Stimulated activated CD4-positive, alpha-beta T cell treated with anti-CD3 and anti-CD28 coated beads, Interleukin-4, amount 100 ng/mL, for 4 hours (primary cell): ENCODE measurements around the gene COL18A1.

Source experiments
- DNase-seq, 2 experiments: peaks; one replicate each; pipeline ENCODE4 v3.0.0-alpha.2; 2020

COL18A1 gene

GRCh38 chr21:45415188-45415942 lies 10.4 kb downstream of the COL18A1 start:
- no peak for DNase-seq

- no peak for DNase-seq
These were observed 11.1 kb downstream of the COL18A1 start for GRCh38 chr21:45415943-45416611.

DNA sequence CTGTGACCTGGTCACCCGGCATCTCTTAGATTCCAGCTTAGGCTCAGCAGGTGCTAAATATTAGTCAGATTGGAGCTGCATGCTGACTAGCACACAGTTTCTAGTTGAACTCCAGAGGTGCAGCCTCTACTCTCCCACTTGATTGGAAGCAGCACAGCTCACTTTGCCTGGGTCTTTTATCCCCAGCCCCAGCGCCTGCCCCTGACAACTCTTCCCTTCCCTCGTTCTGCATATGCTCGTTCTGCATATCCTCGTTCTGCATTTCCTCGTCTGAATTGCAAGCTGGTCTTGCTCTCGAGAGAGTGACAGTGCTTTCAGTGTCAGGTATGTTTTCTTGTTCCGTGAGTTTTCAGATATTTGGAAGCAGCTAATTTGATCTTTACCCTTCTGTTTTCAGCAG lies 11.7 kb downstream of the COL18A1 start:
- no peak for DNase-seq

DNA sequence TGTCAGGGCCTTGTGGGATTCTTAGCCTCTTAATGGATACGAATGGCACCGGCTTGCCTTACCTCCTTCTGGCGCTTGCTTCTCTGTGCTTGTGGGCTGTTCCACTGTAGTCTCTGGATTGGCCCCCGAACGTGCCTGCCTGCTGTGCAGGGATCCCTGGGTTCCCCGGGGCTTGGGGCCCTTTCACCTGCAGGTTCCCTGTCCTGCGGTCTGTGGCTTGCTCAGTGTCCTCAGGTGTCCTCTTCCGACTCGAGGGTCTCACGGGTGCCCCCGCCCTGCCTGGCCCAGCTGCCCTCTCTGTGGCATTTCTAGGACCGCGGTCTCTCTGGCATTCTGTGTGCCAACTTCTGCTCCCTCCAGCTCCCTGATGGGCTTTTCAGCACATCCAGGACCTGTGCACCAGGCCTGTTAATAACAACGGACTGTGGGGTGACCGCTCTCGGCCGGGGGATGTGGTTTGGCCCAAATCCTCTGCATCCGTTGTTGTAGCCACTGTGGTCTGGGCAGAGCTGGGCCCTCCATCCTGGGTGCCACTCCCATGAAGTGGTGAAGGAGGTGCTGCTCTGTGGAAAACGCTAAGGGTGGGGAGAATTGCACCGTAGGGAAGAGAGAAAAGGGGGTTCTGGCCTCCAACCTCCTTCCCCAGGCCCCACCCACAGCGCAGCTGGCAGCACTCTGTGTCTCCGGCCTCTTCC lies 12.4 kb downstream of the COL18A1 start:
- no peak for DNase-seq

DNA sequence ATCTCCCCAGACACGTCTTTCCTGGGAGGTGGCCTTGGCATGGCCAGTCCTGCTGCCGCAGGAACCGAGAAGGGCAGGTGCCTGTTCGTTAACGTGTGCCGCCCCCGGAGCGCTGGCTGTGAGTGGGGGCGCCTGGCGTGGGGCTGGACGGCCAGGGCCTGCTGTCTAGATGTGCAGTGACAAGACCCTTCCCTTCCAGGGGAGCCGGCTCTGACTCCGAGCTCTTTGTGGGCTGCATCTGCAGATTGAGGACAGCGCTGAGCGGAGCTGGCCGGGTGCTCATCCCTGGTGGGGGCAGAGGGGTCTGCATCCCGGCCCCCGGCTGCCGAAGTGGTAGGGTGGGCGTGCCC lies 13.0 kb downstream of the COL18A1 start:
- no peak for DNase-seq

GRCh38 chr21:45418301-45419071 lies 13.5 kb downstream of the COL18A1 start:
- no peak for DNase-seq

DNA sequence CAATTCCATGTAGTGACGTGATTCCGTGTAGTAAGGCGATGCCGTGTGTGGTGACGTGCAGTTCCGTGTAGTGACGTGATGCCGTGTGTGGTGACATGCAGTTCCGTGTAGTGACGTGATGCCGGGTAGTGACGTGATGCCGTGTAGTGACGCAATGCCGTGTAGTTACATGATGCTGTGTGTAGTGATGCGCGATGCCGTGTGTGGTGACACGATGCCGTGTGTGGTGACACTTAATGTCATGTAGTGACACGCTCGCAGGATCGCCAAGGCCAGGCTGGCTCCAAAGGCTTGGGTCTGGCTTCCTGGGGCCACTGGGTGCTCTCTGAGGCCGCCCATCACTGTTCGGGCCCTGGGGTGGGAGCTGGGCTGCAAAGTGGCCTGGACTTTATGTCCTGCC lies 14.2 kb downstream of the COL18A1 start:
- no peak for DNase-seq

DNA sequence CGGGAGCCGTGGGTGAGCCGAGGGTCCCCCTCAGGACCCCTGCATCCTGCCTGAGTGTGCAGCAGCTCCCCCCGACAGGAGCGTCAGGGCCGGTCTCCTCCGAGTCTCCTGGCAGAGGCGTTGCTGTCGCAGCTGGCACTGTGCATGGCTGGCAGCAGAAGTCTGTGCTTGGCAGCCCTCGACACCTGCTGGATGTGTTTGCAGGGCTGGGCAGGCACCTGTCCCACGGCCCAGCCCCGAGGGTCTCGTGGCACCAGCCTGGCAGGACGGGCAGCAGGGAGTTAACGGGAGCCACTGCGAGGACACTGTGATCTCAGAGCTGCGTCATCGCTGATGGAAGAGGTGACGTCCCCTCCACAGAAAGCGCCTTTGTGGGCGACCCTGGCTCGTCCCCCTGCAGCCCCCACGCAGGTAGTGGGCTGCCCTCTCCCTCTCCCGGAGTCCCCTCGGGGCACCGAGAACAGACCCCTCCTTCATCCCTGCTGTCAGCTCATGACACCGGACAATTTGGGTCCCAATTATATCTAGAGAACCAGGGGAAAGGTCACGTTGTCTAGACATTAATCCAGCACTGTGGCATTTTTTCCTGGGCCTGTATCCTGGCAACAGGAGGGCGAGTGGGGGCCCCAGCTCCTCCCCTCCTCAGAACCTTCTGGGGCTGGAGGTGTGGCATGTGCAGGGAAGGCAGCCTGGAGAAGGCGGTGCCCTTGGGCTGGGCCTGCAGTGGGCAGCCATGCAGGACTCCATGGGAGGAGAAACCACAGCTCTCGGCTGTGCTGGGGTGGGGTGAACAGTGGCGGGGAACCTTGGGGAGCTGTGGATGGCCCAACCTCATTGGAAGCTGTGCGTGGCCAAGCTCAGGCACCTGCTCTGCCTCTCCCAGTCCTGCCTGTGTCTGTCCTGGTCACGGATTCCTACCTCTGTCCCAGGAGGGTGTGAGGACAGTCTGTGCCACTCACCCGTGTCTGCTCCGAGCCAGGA lies 15.4 kb downstream of the COL18A1 start:
- no peak for DNase-seq

DNA sequence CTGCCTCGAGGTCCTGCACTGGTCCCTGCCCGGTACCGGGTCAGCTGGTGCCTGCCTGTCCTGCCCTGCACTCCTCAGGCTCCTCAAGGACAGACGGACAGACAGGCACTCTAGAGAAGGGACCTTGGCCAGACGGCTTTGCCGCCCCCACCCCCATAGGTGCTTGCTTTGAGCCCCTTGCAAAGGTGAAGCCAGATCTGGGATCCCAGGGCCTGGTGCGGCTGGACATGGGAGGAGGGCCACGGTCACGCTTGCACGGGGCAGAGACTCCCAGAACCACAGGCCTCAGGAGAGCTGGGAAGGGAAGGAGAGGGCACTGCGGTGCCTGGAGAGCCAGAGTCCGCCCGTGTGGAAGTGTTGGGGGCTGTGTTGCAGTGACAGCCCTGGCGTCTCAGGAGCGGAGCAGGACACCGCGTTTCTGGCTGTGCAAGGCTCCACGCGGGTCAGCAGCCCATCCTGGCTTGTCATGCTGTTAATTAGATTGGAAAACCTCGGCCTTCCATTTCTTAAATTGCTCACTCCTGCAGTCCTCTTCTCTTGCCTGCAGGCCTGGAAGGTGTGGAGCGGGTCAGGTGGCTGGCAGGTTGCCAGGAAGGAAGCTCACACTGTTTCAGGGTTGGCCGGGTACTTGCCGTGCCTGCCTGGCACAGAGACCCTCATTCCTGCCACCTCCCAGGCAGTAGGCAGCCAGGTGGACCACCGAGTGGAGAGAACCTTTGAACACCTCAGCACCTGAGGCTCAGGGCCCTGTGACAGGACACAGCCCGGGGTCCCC lies 16.3 kb downstream of the COL18A1 start:
- no peak for DNase-seq

GRCh38 chr21:45421846-45422775 lies 17.1 kb downstream of the COL18A1 start:
- no peak for DNase-seq

DNA sequence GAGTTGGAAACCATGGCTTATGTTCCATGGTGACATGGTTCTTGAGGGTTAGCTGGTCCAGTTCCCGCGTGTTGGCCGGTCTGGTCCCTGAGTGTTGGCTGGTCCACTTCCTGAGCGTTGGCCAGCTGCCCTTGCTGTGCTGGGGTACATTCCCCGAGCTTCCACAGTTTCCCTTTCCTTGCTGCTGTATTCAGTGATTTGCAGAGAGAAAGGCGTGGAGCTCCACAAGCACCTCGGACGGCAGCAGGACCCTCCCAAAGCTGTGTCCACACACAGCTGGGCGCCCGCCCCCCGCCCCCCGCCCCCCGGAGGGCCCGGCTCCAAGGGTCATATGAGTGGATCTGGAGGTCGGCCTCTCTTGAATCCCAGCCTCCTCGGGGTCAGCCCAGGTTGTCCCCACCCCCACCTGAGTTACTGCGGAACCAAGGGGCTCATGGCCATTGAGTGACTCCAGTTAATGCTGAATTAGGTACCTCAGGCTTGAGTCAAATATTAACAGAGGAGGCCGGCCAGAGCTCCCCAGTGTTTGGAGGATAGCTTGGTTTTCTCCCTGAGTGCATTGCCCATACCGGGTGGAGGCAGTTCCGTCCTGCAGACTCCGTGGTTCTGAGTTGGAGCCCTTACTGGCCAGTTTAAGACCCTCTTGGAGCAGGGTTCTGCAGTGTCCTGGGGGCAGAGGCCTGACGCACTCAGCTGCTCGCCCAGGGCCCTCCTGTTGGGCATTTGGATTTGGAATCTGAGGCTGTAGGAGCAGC lies 18.4 kb downstream of the COL18A1 start:
- no peak for DNase-seq

DNA sequence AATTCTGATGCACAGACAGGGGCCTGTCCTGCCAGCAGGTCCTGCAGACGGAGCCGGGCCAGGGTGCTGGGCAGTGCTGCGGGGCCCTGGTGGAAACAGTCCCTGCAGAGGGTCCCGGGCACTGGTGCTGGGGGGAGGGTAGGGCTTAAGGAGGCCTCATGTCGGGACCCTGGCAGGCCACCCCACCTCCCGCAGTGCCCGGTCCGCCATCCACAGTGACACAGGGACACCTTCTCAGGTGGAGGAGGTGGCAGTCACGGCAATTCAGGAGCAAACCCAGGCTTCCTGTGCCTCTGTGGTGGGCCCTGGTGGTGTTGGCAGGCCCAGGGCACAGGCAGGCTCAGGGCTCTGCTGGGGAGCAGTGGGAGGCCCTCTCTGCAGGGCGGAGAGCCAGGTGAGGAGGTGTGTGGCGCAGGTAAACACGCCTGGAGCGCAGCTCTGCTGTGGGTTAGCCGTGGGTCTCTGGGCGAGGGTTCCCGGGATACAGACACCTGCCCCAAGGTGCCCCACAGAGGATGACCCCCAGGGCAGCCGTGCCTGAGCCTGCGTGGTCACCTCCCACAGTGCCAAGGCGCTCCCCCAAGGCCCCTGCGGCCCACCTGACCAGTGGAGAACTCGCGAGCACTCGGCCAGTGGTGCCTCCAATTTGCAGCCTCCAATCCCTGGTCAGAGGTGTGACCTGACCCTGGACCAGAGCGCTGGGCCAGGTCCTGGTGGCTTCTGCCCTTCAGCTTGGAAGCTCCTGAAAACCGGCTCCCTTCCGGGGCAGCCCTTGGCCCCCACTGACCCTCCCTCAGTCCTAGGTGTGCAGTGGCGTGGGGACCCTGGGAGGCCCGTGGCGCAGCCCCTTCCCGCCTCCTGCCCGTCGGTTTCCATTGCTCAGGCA lies 19.2 kb downstream of the COL18A1 start:
- no peak for DNase-seq

GRCh38 chr21:45424854-45425795 lies 20.2 kb downstream of the COL18A1 start:
- no peak for DNase-seq

GRCh38 chr21:45427331-45428271 lies 22.6 kb downstream of the COL18A1 start:
- DNase-seq, result no peak

DNA sequence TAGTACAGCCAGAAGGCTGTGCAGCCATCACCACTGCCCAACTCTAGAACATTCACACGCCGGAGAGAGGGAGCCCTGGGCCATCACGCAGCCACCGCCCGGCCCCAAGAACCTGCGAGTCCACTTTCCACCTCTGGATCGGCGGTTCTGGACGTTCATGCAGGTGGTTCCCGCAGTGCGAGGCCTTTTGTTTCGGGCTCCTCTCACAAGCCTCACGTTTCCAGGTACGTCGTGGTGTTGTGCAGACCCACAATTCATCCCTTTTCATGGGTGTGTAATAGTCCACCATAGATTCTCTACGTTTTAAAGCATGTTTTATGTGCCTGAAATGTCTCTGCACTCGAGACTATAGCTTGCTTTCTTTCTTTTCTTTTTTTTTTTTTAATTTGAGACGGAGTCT lies 23.6 kb downstream of the COL18A1 start:
- no peak for DNase-seq
